NK-92 treated with Interleukin-12 subunit alpha and Interleukin-12 subunit beta, amount 100 ng/mL, for 24 hours (cell line): ENCODE measurements around the gene CLEC4G.
"Not testable (repeated sequence)": the region's sequence is repeated elsewhere in the genome, so short reads cannot be mapped to it uniquely, and the experiment has no call there.

Experiments used
- DNase-seq: peaks from one replicate; lab custom pipeline; 2025; lab: John Stamatoyannopoulos, UW

Gene CLEC4G

DNA sequence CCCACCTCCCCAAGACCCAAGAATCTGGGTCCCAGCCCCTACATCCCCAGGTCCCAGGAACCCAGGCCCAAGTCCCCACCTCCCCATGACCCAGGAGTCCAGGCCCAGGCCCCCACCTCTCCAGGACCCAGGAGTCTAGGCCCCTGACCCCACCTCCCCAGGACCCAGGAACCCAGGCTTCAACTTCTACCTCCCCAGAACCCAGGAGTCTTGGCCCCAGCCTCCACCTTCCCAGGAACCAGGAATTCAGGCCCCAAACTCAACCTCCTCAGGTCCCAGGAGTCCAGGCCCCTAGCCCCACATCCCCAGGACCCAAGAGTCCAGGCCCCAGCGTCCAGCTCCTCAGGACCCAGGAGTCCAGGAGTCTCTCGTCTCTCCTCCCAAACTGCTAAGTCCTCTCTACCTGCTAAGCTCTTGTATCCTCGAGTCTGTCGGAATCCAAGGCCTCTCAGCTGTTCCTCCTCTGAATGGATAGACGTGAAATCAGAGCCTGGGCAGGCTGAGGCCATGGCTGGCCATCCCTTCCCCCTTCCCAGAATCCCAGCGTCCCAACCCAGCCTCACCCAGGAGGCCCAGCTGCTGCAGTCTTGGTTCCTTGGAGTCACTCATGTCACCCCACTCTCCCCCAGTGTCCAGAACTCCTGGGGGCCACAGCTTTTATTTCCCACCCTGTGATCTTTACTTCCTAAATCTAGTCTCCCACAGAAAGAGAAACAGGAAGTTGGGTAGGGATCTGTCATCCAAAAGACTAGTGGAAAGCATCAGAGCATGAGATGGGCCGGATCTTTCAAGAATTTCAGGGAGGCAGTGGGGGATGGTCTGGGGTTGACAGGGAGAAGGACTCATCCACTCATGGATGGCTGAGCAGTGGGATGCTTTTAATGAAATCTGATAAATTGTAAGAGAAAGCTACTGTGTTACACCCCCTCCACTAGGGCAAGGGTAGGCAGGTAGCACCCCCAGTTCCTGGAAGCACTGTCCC, 15.3 kb upstream of the CLEC4G start, which contains the start of gene CD209:
Gene CD209 (minus strand): TSS at position 632 of the 982 bp plus-strand sequence. CDS start 23 bp downstream, at position 609.
- no peak for DNase-seq

DNA sequence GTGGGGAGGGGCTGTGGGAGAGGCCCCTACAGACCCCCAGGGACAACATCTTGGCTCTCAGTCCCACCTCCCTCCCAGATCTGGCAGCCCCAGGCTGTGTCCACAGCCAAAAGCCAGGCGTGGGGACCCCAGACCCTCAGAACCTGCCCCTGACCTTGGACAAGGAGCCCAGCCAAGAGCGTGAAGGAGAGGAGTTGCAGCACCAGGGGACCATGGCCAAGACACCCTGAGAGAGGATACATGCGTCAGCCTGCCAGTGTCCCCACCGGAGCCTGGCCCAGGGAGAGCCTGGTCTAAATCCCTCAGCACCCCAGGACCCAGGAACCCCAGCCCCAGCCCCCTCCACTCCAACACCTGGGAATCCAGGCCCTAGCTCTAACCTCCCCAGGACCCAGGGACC, 14.4 kb upstream of the CLEC4G start:
- DNase-seq: not testable (repeated sequence)

DNA sequence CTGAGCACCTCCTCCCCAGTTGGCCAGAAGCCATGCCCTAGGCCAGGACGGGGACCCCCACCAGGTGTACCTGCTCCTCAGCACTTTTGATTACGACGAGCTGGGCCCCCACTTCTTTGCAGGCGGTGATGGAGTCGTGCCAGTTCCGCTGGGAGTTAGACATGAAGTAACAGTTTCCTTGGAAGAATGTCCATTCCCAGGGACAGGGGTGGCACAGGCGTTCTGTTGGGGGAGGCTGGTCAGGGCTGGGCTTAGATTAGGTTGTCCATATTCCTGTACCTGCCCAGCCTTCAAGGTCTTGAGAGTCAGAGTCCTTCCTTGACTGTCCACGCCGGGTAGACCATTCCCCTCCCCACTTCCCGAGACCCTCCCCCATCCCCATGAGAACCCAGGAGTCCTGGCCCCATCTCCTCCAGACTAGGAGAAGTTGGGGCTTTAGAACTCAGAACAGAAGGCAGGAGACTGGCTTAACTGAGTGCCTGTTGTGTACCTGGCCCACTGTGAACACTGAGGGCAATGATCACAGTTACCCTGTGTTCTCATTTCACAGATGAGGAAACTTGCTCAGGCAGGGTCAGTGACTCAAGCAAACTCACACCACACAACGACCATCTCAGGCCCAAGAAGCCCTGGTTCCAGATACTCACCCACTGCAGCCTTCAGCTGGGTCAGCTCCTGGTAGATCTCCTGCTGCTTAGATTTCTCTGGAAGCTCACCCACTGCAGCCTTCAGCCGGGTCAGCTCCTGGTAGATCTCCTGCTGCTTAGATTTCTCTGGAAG, 13.2 kb upstream of the CLEC4G start:
- DNase-seq: no peak

DNA sequence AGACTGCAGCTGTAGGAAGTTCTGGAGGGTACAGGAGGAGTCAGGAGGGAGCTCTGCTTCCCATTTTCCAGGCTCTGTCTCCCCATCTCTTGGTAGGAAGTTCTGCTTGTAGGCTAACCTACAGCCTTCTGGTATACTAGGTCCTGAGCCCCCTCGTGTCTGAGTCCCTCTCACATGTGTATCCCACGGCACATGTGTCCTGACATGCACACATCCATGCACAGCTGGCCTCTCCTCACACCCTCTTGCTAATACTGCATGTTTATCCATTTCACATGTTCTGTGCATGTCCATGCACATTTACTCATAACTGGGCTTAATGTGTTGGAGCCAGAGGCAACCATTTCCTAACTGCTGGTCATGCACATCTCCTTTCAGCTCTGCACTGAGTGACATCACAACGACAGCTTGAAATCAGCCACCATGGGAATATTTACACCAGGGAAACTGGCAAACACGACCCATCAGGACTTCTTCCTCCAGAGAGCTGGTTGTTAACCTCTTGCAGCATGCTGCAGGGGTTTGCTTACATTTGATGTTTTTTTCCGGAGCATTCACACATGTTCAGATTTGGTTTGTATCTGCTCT, 12.4 kb upstream of the CLEC4G start:
- DNase-seq: no peak

DNA sequence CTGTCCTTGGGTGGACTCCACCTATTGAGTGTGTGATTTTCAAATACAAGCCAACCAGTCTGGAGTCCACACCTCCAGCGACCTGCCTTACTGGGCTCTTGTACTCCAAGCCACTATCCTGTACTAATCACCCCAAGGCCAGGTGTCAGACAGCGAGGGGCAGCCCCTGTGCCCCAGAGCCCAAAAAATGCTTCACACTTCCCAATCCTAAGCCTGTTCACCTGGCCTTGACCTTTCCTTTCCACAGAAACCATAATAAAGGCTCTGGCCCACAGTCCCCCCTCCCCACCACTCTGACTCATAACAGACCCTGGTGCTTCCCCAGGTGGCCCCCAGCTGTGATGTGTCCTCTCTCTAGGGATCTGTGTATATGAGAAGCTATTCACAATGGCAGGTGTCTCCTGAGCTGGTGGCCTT, 11.5 kb upstream of the CLEC4G start:
- DNase-seq: no peak

DNA sequence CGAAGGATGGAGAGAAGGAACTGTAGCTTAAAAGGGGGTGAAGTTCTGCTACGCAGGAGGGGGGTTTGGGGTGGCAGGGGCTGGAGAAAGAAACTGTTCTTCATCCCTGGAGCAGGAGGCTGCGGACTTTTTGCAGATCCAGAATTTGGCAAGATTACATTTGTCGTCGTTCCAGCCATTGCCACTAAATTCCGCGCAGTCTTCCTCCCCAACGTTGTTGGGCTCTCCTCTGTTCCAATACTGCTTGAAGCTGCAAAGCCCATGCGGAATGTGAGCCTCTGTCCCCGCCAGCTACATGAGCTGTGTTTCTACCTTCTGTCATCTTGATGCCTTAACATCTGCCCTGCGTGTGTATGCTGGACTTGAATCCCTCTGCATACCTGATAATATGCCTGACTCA, 11.1 kb upstream of the CLEC4G start:
- no peak for DNase-seq

DNA sequence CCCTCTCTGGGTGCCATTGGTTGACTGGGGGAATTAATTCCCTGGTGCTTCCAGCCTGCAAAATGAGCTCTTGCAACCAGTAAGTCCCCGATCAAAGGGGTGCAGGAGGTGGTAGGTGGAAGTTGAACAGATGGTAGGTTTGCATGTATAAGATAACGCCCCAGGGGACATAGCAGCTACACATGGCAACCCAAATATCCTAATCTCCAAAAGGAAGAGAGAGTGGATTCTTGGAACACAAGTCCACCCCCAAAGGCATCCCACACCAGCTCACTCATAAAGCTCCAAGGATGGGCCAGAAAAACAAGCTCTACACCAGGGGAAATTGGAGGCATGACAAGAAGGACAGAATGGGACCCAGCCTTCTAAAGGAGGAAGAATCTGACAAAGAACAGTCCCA, 10.7 kb upstream of the CLEC4G start:
- no peak for DNase-seq

DNA sequence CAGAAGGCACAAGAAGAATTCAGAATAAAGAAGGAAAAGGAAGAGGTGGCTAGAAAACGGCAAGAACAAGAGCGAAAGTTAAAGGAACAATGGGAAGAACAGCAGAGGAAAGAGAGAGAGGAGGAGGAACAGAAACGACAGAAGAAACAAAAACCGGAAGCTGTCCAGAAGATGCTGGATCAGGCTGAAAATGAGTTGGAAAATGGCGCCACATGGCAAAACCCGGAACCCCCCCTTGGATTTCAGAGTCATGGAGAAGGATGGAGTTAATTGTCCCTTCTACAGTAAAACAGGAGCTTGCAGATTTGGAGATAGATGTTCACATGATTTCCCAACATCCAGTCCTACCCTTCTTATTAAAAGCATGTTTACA, 8.8 kb upstream of the CLEC4G start:
- no peak for DNase-seq

DNA sequence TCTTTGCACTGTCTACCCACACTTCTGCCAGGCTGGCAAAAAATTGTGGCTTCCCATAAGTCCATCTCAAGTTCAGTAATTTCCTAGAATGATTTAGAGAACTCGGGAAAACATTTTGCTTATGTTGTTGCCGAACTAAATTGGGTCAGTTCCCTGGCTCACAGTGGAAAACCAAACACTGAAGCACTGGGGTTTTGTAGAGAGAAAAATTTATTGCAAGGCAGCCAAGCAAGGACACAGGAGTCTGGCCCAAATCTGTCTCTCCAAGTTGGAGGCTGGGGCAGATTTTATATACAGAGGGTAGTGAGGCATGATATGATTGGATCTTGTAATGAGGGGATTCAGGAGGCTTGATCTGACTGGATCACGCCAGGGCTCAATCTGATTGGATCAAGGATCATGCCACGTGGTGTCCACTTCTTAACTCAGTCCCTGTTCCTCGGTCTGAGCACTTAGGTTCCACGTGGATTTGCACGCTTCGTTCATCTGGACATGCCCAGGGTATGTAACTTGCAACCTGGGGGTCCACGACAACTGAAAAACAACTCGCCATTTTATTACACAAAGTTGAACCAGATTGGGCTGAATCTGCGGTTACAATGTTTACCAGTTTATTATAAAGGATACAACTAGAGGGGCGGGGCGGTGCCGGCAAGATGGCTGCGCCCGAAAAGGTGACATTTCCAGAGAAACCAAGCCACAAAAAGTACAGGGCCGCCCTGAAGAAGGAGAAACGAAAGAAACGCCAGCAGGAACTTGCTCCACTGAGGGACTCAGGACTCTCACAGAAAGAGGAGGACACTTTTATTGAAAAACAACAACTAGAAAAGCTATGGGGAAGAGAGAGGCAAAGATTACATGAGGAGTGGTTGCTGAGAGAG, 8.1 kb upstream of the CLEC4G start:
- DNase-seq: no peak

DNA sequence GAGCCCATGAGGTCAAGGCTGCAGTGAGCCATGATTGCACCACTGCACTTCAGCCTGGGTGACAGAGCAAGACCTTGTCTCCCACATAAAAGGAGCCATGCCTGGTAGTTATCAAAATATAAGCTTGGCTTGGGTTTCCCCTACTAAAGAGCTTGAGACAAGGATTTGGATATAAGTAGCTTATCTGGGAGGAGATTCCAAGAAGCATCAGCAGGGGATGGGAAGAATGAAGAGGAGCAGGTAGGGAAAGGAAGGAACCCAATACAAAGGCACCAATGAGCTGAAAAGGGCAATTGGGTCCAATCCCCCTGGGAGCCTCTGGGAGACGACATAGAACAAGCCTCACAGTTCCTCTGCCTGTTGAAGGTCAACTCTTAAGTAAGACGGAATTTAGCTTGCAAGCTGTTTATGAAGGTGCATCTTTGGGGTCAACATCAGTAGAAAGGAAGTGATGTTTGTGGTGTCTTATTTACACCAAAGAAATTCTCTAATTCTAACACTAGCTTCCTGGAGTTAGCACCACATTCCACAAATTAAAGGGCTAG, 7.4 kb upstream of the CLEC4G start:
- no peak for DNase-seq

DNA sequence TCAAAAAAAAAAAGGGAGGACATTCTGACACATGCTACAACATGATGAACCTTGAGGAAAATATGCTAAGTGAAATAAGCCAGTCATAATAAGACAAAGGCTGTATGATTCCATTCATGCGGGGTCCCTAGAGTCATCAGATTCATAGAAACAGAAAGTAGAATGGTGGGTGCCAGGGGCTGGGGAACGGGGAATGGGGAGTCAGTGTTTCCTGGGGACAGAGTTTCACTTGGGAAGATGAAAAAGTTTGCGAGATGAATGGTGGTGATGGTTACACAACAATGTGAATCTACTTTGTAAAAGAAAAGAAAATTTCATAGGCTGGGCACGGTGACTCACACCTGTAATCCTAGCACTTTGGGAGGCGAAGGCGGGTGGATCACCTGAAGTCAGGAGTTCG, 6.1 kb upstream of the CLEC4G start:
- DNase-seq: no peak

DNA sequence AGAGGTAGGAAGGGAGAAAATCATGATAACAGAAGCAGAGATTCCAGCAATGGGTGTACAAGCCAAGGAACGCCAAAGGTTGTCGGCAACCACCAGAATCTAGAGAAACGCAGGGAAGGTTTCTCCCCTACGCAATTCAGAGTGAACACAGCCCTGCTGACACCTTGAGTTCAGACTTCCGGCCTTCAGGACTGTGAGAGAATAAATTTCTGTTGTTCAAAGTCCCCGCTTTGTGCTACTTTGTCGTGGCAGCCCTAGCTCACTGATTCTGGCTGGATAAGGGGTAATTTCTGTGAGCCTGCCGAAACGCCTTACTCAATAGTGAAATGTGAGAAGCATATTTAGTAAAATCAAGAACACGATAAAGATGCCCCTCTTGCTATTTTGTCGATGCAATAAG, 5.3 kb upstream of the CLEC4G start:
- no peak for DNase-seq

DNA sequence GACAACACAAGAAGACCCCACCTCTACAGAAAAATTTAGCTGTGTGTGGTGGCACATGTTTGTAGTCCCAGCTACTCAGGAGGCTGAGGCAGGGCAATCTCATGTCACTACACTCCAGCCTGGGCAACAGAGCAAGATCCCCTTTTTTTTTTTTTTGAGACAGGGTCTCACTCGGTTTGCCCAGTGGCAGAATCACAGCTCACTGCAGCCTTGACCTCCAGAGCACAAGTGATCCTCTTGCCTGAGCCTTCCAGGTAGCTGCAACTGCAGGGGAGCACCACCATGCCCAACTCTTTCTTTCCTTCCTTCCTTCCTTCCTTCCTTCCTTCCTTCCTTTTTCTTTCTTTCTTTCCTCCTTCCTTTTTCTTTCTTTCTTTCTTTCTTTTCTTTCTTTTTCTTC, 4.2 kb upstream of the CLEC4G start:
- no peak for DNase-seq

DNA sequence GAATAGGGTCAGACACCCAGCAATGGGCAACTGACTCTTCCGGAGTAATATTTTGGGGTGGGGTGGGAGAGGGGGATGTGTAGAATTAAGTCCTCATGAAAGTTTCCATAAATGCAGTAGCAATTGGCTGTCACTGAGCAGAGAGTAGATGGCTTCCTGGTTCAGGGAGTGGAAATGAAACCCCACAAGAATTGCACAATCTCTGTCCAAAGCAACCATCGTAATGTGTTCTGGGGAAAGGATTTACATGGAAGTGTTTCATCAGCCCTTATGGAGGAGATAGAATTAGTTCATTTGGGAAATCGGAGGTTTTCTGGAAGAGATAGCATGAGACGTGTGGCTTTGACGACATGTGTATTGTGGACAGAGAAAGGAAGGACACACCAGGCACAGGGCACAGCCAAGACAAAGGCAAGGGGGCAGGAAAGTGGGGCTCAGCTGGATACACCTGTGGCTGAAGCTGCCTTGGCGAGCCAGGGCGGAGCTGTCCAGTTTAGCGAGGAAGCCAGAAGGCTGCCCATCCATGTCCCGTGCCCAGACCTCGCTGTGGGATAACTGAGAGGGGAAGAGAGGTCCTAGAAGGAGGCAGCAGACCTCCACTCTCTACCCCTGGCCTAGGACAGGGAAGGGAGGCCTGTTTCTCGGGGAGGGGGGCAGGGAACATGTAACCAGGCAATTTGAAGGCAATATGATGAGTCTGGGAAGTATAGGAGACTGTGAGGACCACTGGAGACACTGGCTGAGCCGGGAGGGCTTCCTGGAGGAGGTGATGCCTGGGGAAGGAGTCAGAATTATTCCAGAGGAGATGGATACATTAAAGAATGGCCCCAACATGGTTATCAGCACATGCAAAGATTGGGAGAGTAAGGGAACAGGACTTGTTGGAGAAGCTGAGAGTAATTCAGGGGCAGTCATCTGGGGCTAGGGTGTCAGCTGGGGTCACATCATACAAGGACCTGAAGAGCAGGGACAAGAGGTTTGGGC, 2.6 kb upstream of the CLEC4G start:
- no peak for DNase-seq

DNA sequence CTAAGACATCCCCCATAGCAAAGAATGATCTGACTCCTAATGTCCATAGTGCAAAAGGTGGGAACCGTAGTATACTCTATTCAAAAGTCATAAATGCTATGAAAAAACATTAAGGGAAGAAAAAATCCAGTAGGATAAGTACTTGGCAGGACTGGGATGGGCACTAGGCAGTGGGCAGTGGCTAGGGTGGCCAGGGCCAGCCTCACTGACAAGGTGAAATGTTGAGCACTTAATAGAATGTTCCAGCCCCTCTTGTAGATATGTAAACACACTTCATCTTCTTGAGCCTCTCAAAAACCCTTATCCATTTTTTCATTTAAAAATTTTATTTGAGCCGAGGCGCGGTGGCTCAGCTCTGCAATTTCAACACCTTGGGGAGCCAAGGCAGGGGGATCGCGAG, 1.5 kb upstream of the CLEC4G start:
- DNase-seq: no peak

DNA sequence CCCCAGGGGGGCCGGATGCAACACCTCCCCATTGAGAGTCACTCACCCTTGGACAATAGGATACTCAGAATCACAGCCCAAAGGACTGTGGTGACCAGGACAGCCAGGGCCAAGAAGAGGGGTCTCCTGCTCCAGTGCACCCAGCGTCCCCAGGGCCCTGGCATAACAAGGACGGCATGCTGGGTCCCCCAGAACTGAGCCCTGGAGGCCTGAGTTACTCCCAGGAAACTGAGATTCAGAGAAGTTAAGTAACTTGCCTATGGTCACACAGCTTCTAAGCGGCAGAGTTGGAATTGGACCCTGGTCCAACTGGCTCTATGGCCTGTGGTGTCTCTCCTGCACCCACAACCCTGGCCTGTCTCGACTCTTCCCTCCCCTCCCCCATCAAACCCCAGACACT, 295 bp downstream of the CLEC4G start:
- DNase-seq: no peak

DNA sequence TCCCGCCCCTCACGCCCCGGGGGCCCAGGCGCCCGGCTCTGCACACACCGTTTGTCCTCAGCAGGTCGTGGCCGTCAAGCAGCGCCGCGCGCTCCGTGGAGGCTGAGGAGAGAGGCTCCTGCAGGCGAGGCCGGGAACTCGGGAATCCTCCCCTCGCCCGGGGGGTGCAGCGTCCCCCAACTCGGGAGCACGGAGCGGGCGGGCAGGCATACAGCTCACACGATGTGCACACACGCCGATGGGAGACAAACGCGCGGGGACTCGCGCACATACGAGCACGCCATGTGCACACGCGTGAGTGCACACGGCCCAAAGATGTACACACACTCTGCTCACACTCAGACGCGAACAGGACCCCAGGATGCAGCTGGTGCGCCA, 703 bp downstream of the CLEC4G start:
- no peak for DNase-seq

DNA sequence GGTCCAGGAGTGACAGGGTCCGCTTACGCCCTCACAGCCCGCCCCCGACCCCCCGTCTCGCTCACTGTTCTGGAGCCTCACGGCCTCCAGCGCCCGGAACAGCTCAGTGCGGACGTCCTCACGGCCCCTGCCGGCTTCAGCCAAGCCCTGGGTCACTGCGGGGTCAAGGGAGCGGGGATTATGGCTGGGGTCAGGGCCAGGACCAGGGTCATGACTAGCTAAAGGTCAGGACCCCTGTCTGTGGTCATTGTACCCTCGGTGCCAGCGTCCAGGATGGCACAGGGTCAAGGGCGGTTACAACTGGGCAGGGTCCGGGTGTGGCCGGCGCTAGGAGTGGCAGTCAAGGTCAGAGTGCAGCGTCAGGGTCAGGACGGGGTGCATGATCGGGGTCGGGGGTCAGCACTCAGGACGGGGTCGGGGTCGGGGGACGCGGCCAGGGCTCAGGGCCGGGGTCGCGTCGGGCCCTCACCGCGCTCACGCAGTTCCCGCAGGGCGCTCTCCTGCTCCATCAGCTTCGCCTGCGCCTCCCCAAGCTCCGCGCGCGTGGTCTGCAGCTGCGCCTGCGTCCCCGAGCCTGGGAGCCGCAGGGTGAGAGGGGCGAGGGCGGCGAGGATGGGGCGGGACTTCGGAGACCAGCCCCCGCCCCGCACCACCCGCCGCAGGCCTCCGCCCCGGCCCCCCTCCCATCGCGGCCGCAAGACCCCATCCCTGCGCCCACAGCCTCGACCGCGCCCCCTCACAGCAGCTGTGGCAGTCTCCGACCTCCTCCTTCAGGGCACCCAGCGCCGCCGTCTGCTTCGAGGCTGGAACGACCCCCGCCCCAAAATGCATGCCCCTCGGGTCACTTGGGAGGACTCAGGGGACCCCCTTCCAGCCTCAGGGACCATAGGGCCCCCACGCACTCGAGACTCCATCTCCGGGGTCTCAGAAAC, 1.4 kb downstream of the CLEC4G start:
- DNase-seq: no peak

DNA sequence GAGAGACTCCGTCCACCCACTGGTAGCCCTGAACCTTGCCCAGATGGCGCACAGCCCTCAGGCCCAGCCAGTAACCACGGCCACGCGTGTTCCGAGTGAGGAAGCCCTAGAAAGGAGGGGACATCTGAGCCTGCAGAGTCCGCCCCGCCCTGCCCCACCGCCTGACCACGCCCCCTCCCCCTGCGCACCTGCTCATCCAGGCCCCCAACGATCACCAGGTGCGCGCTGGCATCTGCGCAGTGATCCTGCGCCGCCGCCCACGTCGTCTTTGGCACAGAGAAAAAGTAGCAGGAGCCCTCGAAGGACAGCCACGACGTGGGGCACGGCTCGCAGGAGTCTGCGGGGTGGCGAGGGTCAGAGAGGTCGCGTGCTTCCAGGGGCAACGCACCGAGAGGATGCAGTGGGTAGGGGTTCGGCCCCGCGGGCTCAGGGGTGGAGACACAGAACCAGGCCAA, 2.1 kb downstream of the CLEC4G start:
- no peak for DNase-seq
